Measurements from ENCODE around the gene SMARCA2.

DNA sequence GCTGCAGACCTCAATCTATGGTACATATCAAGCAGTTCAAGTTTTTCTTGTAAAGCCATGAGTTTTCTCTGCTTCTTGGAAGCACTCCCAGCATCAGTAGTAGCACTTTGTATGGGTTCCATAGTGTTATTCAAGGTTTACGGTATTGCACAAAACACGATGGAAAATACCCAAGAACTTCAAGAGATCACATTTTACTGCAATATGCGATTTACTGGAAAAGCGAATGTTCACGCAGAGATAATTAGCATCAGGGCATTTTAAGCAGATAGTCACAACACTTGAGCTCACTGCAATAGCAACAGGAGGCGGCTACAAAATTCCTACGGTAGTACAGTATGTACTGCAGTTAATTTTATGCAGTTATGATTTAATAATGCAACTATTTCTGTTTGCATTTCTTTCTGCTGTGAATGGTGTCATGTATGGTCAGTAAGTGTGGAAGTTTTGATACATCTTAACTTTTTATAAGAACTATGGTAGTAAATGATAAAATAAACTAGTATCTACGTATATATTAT is 200.8 kb downstream of the SMARCA2 start:
- TF ChIP-seq CTCF (IDR thresholded peaks at IDR 0.05; ENCODE audit: low read length): no peak
- TF ChIP-seq EZH2 (IDR thresholded peaks at IDR 0.05; ENCODE audit: borderline replicate concordance, low read length): no peak
